GM21367 (cell line): ENCODE measurements around the gene CTSG.
"Not testable (repeated sequence)": the region's sequence is repeated elsewhere in the genome, so short reads cannot be mapped to it uniquely, and the experiment has no call there.

Source experiments
- ATAC-seq: cut with Tn5 transposase; IDR thresholded peaks from one replicate; pipeline ENCODE4 v1.9.1; 2021; ENCODE audit not compliant: unreplicated experiment

Gene CTSG

GRCh38 chr14:24576182-24576581 is at the start of gene CTSG:
Gene CTSG (minus strand): TSS chr14:24576250. CDS start chr14:24576223, 27 bp downstream.
- no peak for ATAC-seq

GRCh38 chr14:24613747-24614146 is 37.7 kb upstream of the CTSG start:
- no peak for ATAC-seq

GRCh38 chr14:24613241-24613640 is 37.2 kb upstream of the CTSG start:
- ATAC-seq: no peak

GRCh38 chr14:24612196-24612595 is 36.1 kb upstream of the CTSG start:
- no peak for ATAC-seq

GRCh38 chr14:24609655-24610344 is 33.8 kb upstream of the CTSG start, which contains the start of gene GZMH:
Gene GZMH (minus strand): TSS chr14:24609685. CDS start chr14:24609613, 72 bp downstream.
- peak; percentile 43 for ATAC-seq

GRCh38 chr14:24607635-24608514 is 31.8 kb upstream of the CTSG start:
- no peak for ATAC-seq

GRCh38 chr14:24607081-24607480 is 31.0 kb upstream of the CTSG start:
- ATAC-seq: no peak

GRCh38 chr14:24606297-24606696 is 30.2 kb upstream of the CTSG start:
- no peak for ATAC-seq

GRCh38 chr14:24605435-24606190 is 29.6 kb upstream of the CTSG start:
- ATAC-seq: peak; percentile 85

- no peak for ATAC-seq
Measured at GRCh38 chr14:24597403-24597802, 21.4 kb upstream of the CTSG start.

- no peak for ATAC-seq
Measured at GRCh38 chr14:24595073-24595808, 19.2 kb upstream of the CTSG start.

- ATAC-seq: not testable (repeated sequence)
Measured at GRCh38 chr14:24591004-24591403, 15.0 kb upstream of the CTSG start.

- ATAC-seq: not testable (repeated sequence)
Measured at GRCh38 chr14:24584402-24584801, 8.4 kb upstream of the CTSG start.

- ATAC-seq: no peak
Measured at GRCh38 chr14:24578558-24578957, 2.5 kb upstream of the CTSG start.

- no peak for ATAC-seq
Measured at GRCh38 chr14:24576771-24577170, 721 bp upstream of the CTSG start.

- ATAC-seq: no peak
Measured at GRCh38 chr14:24574206-24574774, 1.8 kb downstream of the CTSG start.

- ATAC-seq: no peak
Measured at GRCh38 chr14:24566318-24566717, 9.7 kb downstream of the CTSG start.

GRCh38 chr14:24565766-24566165 is 10.3 kb downstream of the CTSG start:
- no peak for ATAC-seq

GRCh38 chr14:24563505-24563904 is 12.5 kb downstream of the CTSG start:
- ATAC-seq: no peak

GRCh38 chr14:24556756-24557155 is 19.3 kb downstream of the CTSG start:
- ATAC-seq: no peak
